Colonic mucosa (tissue), 4 donors: ENCODE results near the gene SEH1L. TPM values are rescaled to one million over a fixed set of nuclear protein-coding genes. Genes with fewer than 3 reads are reported as not detected.

Source experiments
- DNase-seq: peaks from one replicate; pipeline ENCODE4 v3.0.0-alpha.2; 2020
- H3K27ac ChIP-seq: fragments of 200-600 bp; one replicate; pipeline ENCODE4 v1.8.0; 2021
- H3K27me3 ChIP-seq: fragments of 200-600 bp; one replicate; pipeline ENCODE4 v1.8.0; 2021
- H3K36me3 ChIP-seq: fragments of 200-600 bp; one replicate; pipeline ENCODE4 v1.8.0; 2021
- H3K4me1 ChIP-seq: fragments of 200-600 bp; one replicate; pipeline ENCODE4 v1.8.0; 2021; ENCODE audit warnings: mild to moderate bottlenecking
- H3K4me3 ChIP-seq: fragments of 200-600 bp; one replicate; pipeline ENCODE4 v1.8.0; 2021
- H3K9ac ChIP-seq, 2 donors: one replicate each; pipeline ENCODE4 v1.7.0; 2013; ENCODE audit warnings: control low read depth in 2 of 2, low read depth in 2 of 2, low read length in 2 of 2
- H3K9me3 ChIP-seq: fragments of 200-600 bp; one replicate; pipeline ENCODE4 v1.8.0; 2021
- CTCF ChIP-seq: fragments of 200-600 bp; IDR thresholded peaks from one replicate; pipeline ENCODE4 v1.8.0; 2022; ENCODE audit warnings: antibody characterized with exemption, mild to moderate bottlenecking
- intact Hi-C: fragments of 100-400 bp; cut with DNase I; formaldehyde crosslinking; loops from one replicate; pipeline ENCODE4 v1.14.1; 2022
- total RNA-seq, 2 donors: library from RNA; stranded (reverse); fragmentation: NEBNext Ultra II Directional in 1 of 2; extraction: Animal tissue kit (Norgen Biotek cat#: 25700) in 1 of 2; gene quantifications; one replicate each; pipeline ENCODE4 v1.2.1, GENCODE V29; 2021
- donor health status: healthy.
- donor health status: DM: no; HTN: no; CAD: no.
- donor health status: DM: no; HTN: no; CAD: no.

SEH1L gene
- total RNA-seq, 2 donors from 2014 or later: 35.1 to 55.6 TPM

- Histone ChIP-seq H3K4me1 (no peaks in the 10 kb centered on the region), H3K27me3 (no peaks in the 10 kb centered on the region), H3K27ac (no peak overlapping the region), H3K9ac (no peak overlapping the region), H3K36me3 (no peaks in the 10 kb centered on the region), H3K9me3 (no peaks in the 10 kb centered on the region), H3K4me3 (no peak overlapping the region)
- no peak for TF ChIP-seq CTCF
- no peak for DNase-seq
- intact Hi-C loops: no loop called here
Observed at GRCh38 chr18:12924616-12925015, 23.2 kb upstream of the SEH1L start.

- H3K9ac ChIP-seq: no peak overlapping the region
- TF ChIP-seq CTCF: no peak
- intact Hi-C loops: no loop called here
- no peak for DNase-seq
- H3K27me3 ChIP-seq: no peaks in the 10 kb centered on the region
- no peak overlapping the region for H3K27ac ChIP-seq
- no peaks in the 10 kb centered on the region for H3K36me3 ChIP-seq
- H3K9me3 ChIP-seq: no peaks in the 10 kb centered on the region
- no peaks in the 10 kb centered on the region for H3K4me1 ChIP-seq
- H3K4me3 ChIP-seq: no peak overlapping the region
Observed at GRCh38 chr18:12928206-12928605, 19.6 kb upstream of the SEH1L start.

GRCh38 chr18:12928641-12929040, 19.2 kb upstream of the SEH1L start:
- Histone ChIP-seq H3K27me3 (no peaks in the 10 kb centered on the region), H3K4me3 (no peak overlapping the region), H3K9ac (no peak overlapping the region), H3K27ac (no peak overlapping the region), H3K9me3 (no peaks in the 10 kb centered on the region), H3K36me3 (no peaks in the 10 kb centered on the region), H3K4me1 (no peaks in the 10 kb centered on the region)
- intact Hi-C loops: no loop called here
- no peak for DNase-seq
- TF ChIP-seq CTCF: no peak

GRCh38 chr18:12929477-12930083, 18.2 kb upstream of the SEH1L start:
- Histone ChIP-seq H3K9me3 (no peaks in the 10 kb centered on the region), H3K9ac (no peak overlapping the region), H3K4me3 (no peak overlapping the region), H3K4me1 (no peaks in the 10 kb centered on the region), H3K36me3 (no peaks in the 10 kb centered on the region), H3K27me3 (no peaks in the 10 kb centered on the region), H3K27ac (no peak overlapping the region)
- no peak for DNase-seq
- intact Hi-C loops: loop anchor here (5.0 kb wide), 3 partner anchors 37 to 202 kb away; no protein-coding TSS in a partner anchor
- no peak for TF ChIP-seq CTCF

GRCh38 chr18:12930376-12930775, 17.4 kb upstream of the SEH1L start:
- intact Hi-C loops: loop anchor here (5.0 kb wide), 3 partner anchors 38 to 203 kb away; no protein-coding TSS in a partner anchor
- TF ChIP-seq CTCF: no peak
- no peak overlapping the region for H3K9ac ChIP-seq
- no peak overlapping the region for H3K27ac ChIP-seq
- H3K27me3 ChIP-seq: no peaks in the 10 kb centered on the region
- H3K4me3 ChIP-seq: no peak overlapping the region
- no peak for DNase-seq
- no peaks in the 10 kb centered on the region for H3K36me3 ChIP-seq
- no peaks in the 10 kb centered on the region for H3K9me3 ChIP-seq
- H3K4me1 ChIP-seq: no peaks in the 10 kb centered on the region
